Measurements from ENCODE around the gene RTP3.
"Not testable (repeated sequence)": the region's sequence is repeated elsewhere in the genome, so short reads cannot be mapped to it uniquely, and the experiment has no call there.

RTP3 gene

DNA sequence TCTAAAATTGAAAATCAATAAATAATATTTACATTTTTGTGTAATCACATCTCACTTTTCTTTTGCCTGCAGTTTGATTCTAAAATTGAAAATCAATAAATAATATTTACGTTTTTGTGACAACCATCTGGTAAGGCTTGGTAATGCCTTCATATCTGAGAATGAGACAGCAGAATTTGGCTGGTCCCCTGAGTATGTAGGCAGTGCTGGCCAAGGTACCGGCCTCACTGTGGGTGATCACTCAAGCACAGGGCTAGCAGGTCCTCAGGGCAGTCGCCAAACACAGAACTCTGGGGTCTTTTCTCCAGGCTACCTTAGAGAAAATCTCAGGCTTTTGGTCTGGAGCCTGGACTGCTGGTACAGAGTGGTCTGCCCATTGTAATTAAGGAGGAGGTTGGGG lies 26.2 kb downstream of the RTP3 start:
- no peak overlapping the region for H3K9ac ChIP-seq (ENCODE audit: low read depth, low read length)
- H3K9me3 ChIP-seq (ENCODE audit: control insufficient read depth, insufficient read depth, low read length) = no peaks in the 10 kb centered on the region
- H3K4me3 ChIP-seq (ENCODE audit: low read depth, low read length) = no peak overlapping the region
- H3K4me1 ChIP-seq (ENCODE audit: control insufficient read depth, insufficient read depth, low read length) = no peaks in the 10 kb centered on the region
- no peak overlapping the region for H3K27ac ChIP-seq (ENCODE audit: low read depth, low read length)
- no peaks in the 10 kb centered on the region for H3K27me3 ChIP-seq (ENCODE audit: control insufficient read depth, insufficient read depth, low read length)
- H3K36me3 ChIP-seq (ENCODE audit: control insufficient read depth, insufficient read depth, low read length) = no peaks in the 10 kb centered on the region; the same call in 1 of the 2 replicates

GRCh38 chr3:46524832-46525231 lies 27.1 kb downstream of the RTP3 start:
- H3K4me1 ChIP-seq (ENCODE audit: control insufficient read depth, insufficient read depth, low read length) = no peaks in the 10 kb centered on the region
- no peak overlapping the region for H3K4me3 ChIP-seq (ENCODE audit: low read depth, low read length)
- no peaks in the 10 kb centered on the region for H3K9me3 ChIP-seq (ENCODE audit: control insufficient read depth, insufficient read depth, low read length)

DNA sequence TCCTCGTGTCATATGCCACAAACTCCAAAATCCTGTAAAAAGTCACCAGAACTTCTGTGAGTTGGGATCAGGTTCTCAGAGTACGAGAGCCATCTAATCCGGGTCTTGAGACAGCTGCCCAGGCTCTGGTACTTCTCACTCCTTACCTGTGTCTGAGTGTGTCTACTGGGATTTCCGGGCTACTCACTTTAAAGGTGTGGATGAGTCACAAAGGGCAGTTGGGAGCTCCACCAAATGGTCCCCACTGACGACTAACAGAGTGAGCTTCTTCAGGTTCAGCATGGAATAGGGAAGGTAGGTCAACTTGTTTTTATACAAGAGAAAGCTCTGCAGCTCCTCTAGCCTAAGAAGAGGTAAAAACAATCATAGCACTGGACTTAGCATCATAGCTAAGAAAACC lies 29.5 kb downstream of the RTP3 start:
- Histone ChIP-seq H3K36me3 (ENCODE audit: control insufficient read depth, insufficient read depth, low read length) (no peaks in the 10 kb centered on the region; the same call in 1 of the 2 replicates), H3K27ac (ENCODE audit: low read depth, low read length) (no peak overlapping the region), H3K9me3 (ENCODE audit: control insufficient read depth, insufficient read depth, low read length) (no peaks in the 10 kb centered on the region), H3K4me1 (ENCODE audit: control insufficient read depth, insufficient read depth, low read length) (no peaks in the 10 kb centered on the region), H3K4me3 (ENCODE audit: low read depth, low read length) (no peak overlapping the region), H3K27me3 (ENCODE audit: control insufficient read depth, insufficient read depth, low read length) (no peaks in the 10 kb centered on the region), H3K9ac (ENCODE audit: low read depth, low read length) (no peak overlapping the region)

More at GRCh38 chr3:46524832-46525231, 27.1 kb downstream of the RTP3 start:
- no peak overlapping the region for H3K9ac ChIP-seq (ENCODE audit: low read depth, low read length)
- no peak overlapping the region for H3K27ac ChIP-seq (ENCODE audit: low read depth, low read length)
- no peaks in the 10 kb centered on the region; the same call in 1 of the 2 replicates for H3K36me3 ChIP-seq (ENCODE audit: control insufficient read depth, insufficient read depth, low read length)
- no peaks in the 10 kb centered on the region for H3K27me3 ChIP-seq (ENCODE audit: control insufficient read depth, insufficient read depth, low read length)

- Histone ChIP-seq H3K9me3 (ENCODE audit: control insufficient read depth, insufficient read depth, low read length) (no peaks in the 10 kb centered on the region), H3K27me3 (ENCODE audit: control insufficient read depth, insufficient read depth, low read length) (no peaks in the 10 kb centered on the region), H3K4me1 (ENCODE audit: control insufficient read depth, insufficient read depth, low read length) (peaks cover 8% of the 10 kb centered on the region), H3K4me3 (ENCODE audit: low read depth, low read length) (no peak overlapping the region), H3K36me3 (ENCODE audit: control insufficient read depth, insufficient read depth, low read length) (no peaks in the 10 kb centered on the region), H3K9ac (ENCODE audit: low read depth, low read length) (no peak overlapping the region), H3K27ac (ENCODE audit: low read depth, low read length) (no peak overlapping the region)
Measured at GRCh38 chr3:46533091-46533490, 35.3 kb downstream of the RTP3 start.

DNA sequence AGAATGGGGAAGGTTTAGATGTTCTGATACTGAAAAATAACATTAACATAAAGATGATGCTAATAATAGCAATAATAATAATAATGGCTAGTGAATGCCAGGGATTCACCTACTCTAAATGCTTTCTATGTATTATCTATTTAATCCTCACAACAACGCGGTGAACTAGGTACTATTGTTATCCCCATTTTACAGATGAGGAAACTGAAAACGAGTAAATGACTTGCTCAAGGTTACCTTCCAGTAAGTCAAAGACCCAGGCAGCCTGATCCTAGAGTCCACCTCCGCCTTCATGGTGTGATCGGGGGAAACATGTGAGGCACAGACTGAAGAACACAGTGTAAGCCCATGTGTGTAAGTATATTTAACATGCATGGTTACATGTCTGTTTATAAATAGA lies 38.0 kb downstream of the RTP3 start:
- H3K9ac ChIP-seq (ENCODE audit: low read depth, low read length) = no peak overlapping the region

GRCh38 chr3:46536758-46537157 lies 39.0 kb downstream of the RTP3 start:
- H3K9ac ChIP-seq (ENCODE audit: low read depth, low read length) = no peak overlapping the region
- H3K4me1 ChIP-seq (ENCODE audit: control insufficient read depth, insufficient read depth, low read length) = peaks cover 8% of the 10 kb centered on the region
- H3K27me3 ChIP-seq (ENCODE audit: control insufficient read depth, insufficient read depth, low read length) = no peaks in the 10 kb centered on the region
- no peaks in the 10 kb centered on the region for H3K9me3 ChIP-seq (ENCODE audit: control insufficient read depth, insufficient read depth, low read length)
- H3K4me3 ChIP-seq (ENCODE audit: low read depth, low read length) = no peak overlapping the region
- no peak overlapping the region for H3K27ac ChIP-seq (ENCODE audit: low read depth, low read length)
- no peaks in the 10 kb centered on the region; the same call in 1 of the 2 replicates for H3K36me3 ChIP-seq (ENCODE audit: control insufficient read depth, insufficient read depth, low read length)

More for the DNA sequence above, 38.0 kb downstream of the RTP3 start:
- H3K27me3 ChIP-seq (ENCODE audit: control insufficient read depth, insufficient read depth, low read length) = no peaks in the 10 kb centered on the region
- H3K27ac ChIP-seq (ENCODE audit: low read depth, low read length) = no peak overlapping the region
- H3K36me3 ChIP-seq (ENCODE audit: control insufficient read depth, insufficient read depth, low read length) = no peaks in the 10 kb centered on the region
- no peak overlapping the region for H3K4me3 ChIP-seq (ENCODE audit: low read depth, low read length)
- peaks cover 8% of the 10 kb centered on the region for H3K4me1 ChIP-seq (ENCODE audit: control insufficient read depth, insufficient read depth, low read length)
- H3K9me3 ChIP-seq (ENCODE audit: control insufficient read depth, insufficient read depth, low read length) = no peaks in the 10 kb centered on the region

DNA sequence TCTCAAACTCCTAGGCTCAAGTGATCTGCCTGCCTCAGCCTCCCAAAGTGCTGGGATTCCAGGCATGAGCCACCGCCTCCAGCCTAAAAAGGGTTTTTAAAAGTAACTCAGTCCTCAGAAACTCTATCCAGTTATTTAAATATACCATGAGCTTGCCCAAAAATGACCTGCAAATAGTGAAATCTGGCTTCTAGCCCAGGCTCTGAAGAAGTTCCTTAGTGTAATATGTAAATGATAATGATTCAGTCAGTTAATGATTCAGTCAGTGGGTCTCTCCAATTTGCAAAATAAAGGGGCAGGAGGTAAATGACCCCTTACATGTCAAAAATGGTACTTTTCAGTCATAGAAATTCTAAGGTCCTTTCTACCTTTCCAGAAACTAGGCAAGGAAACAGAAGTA lies 39.5 kb downstream of the RTP3 start:
- Histone ChIP-seq H3K27me3 (ENCODE audit: control insufficient read depth, insufficient read depth, low read length) (no peaks in the 10 kb centered on the region), H3K9me3 (ENCODE audit: control insufficient read depth, insufficient read depth, low read length) (no peaks in the 10 kb centered on the region), H3K27ac (ENCODE audit: low read depth, low read length) (no peak overlapping the region), H3K4me1 (ENCODE audit: control insufficient read depth, insufficient read depth, low read length) (peaks cover 8% of the 10 kb centered on the region), H3K9ac (ENCODE audit: low read depth, low read length) (no peak overlapping the region), H3K36me3 (ENCODE audit: control insufficient read depth, insufficient read depth, low read length) (no peaks in the 10 kb centered on the region; the same call in 1 of the 2 replicates), H3K4me3 (ENCODE audit: low read depth, low read length) (no peak overlapping the region)

GRCh38 chr3:46537779-46538178 lies 40.0 kb downstream of the RTP3 start:
- H3K9me3 ChIP-seq (ENCODE audit: control insufficient read depth, insufficient read depth, low read length) = no peaks in the 10 kb centered on the region
- no peaks in the 10 kb centered on the region for H3K27me3 ChIP-seq (ENCODE audit: control insufficient read depth, insufficient read depth, low read length)
- H3K36me3 ChIP-seq (ENCODE audit: control insufficient read depth, insufficient read depth, low read length) = no peaks in the 10 kb centered on the region; the same call in 1 of the 2 replicates
- H3K4me1 ChIP-seq (ENCODE audit: control insufficient read depth, insufficient read depth, low read length) = peaks cover 8% of the 10 kb centered on the region
- H3K9ac ChIP-seq (ENCODE audit: low read depth, low read length) = no peak overlapping the region
- no peak overlapping the region for H3K27ac ChIP-seq (ENCODE audit: low read depth, low read length)
- no peak overlapping the region for H3K4me3 ChIP-seq (ENCODE audit: low read depth, low read length)

DNA sequence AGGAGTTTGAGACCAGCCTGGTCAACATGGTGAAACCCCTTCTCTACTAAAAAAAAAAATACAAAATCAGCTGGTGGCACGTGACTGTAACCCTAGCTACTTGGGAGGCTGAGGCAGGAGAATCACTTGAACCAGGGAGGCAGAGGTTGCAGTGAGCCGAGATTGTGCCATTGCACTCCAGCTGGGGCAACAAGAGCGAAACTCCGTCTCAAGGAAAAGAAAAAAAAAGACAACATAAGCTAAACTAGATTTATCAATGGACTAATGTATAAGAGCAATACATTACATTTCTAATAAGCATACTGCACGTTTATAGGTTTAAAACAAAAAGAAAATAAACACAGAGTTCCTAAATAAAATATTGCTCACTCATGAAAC lies 40.6 kb downstream of the RTP3 start:
- not testable (repeated sequence) for H3K4me3 ChIP-seq (ENCODE audit: low read depth, low read length); H3K4me1 ChIP-seq (ENCODE audit: control insufficient read depth, insufficient read depth, low read length); H3K27me3 ChIP-seq (ENCODE audit: control insufficient read depth, insufficient read depth, low read length); H3K27ac ChIP-seq (ENCODE audit: low read depth, low read length); H3K36me3 ChIP-seq (ENCODE audit: control insufficient read depth, insufficient read depth, low read length); H3K9me3 ChIP-seq (ENCODE audit: control insufficient read depth, insufficient read depth, low read length); H3K9ac ChIP-seq (ENCODE audit: low read depth, low read length)

DNA sequence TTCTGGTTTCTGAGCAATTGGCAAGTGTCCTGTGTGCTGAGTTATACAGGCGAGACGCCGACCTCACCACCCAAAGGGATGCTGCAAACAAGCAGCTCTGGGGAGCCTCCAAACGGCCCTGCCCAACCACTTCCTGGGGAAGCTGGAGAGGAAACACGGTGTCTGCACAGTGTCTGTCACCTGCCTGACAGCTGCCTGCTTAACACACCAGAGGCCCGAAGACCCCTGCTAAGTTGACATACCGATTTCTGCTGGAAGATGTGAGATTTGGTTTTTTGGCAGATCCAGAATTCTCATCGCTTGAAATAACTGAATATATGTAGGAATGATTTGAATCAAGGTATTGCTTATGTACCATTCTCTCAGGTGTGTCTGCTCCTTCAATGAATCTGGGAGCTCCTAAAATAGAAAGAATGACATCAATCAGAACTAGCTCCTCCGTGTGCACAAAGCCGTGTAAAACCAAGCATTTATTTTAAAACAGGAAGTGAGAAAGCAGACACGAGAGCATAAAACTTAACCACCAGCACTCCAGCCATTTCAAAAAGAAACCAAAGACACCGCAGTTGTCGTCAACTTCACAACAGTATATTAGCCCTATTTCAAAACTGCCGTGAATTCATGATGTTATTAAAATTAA lies 41.1 kb downstream of the RTP3 start:
- Histone ChIP-seq H3K27ac (ENCODE audit: low read depth, low read length) (no peak overlapping the region), H3K4me1 (ENCODE audit: control insufficient read depth, insufficient read depth, low read length) (peaks cover 8% of the 10 kb centered on the region)

DNA sequence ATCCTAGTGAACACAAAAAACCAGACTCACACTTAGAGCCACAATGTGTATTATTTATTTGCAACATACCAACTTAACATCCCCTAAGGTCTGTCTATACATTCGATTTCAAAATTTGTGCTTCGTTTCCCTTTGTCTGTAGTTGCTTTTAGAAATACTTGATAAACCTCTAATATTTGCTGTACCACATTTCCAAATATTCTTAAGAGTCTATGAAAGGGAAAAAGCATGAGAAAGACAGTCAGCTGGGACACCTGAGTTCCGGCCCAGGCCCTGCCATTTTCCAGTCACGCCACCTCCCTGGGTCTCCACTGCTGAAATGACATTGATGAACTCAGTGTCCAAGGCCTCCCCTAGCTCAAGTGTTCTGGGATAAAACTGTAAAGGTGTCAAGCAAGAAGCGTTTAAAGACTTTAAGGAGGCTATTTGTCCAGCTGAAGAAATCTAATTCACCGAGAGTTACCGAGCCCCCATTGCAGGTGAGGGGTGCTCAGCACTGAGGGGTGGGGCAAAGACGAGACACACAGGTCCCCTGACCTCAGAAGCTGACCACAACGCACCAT lies 41.7 kb downstream of the RTP3 start:
- Histone ChIP-seq H3K9me3 (ENCODE audit: control insufficient read depth, insufficient read depth, low read length) (no peaks in the 10 kb centered on the region), H3K4me3 (ENCODE audit: low read depth, low read length) (no peak overlapping the region), H3K36me3 (ENCODE audit: control insufficient read depth, insufficient read depth, low read length) (no peaks in the 10 kb centered on the region; the same call in 1 of the 2 replicates), H3K4me1 (ENCODE audit: control insufficient read depth, insufficient read depth, low read length) (peaks cover 10% of the 10 kb centered on the region), H3K27me3 (ENCODE audit: control insufficient read depth, insufficient read depth, low read length) (no peaks in the 10 kb centered on the region), H3K27ac (ENCODE audit: low read depth, low read length) (no peak overlapping the region), H3K9ac (ENCODE audit: low read depth, low read length) (no peak overlapping the region)

More for the DNA sequence above, 41.1 kb downstream of the RTP3 start:
- no peaks in the 10 kb centered on the region for H3K27me3 ChIP-seq (ENCODE audit: control insufficient read depth, insufficient read depth, low read length)
- no peaks in the 10 kb centered on the region; the same call in 1 of the 2 replicates for H3K36me3 ChIP-seq (ENCODE audit: control insufficient read depth, insufficient read depth, low read length)
- H3K4me3 ChIP-seq (ENCODE audit: low read depth, low read length) = no peak overlapping the region
- no peaks in the 10 kb centered on the region for H3K9me3 ChIP-seq (ENCODE audit: control insufficient read depth, insufficient read depth, low read length)
- H3K9ac ChIP-seq (ENCODE audit: low read depth, low read length) = no peak overlapping the region

Data from HUES48 (cell line).